Smooth muscle cell (in vitro differentiated cells): Measurements from ENCODE around the gene CRLF3. TPM values are rescaled to one million over a fixed set of nuclear protein-coding genes. Genes with fewer than 3 reads are reported as not detected.
A peak's percentile ranks its signal among the peaks of the same experiment; 100 is the strongest.

Experiments used
- DNase-seq: peaks from one replicate; lab custom pipeline; 2025; ENCODE audit not compliant: unreplicated experiment; lab: John Stamatoyannopoulos, UW
- H2AFZ ChIP-seq: fragments of 200-600 bp; sonication (generic); 2 replicates; pipeline ENCODE4 v1.6.0; 2016; ENCODE audit warnings: antibody characterized with exemption, low read depth, mild to moderate bottlenecking
- H3F3A ChIP-seq: fragments of 200-600 bp; sonication (generic); 2 replicates; pipeline ENCODE4 v1.6.0; 2017; ENCODE audit warnings: antibody characterized with exemption, low read depth
- H3K27ac ChIP-seq: fragments of 200-600 bp; sonication (generic); 2 replicates; pipeline ENCODE4 v1.5.1; 2016; ENCODE audit warnings: low read depth, mild to moderate bottlenecking
- H3K27me3 ChIP-seq: fragments of 200-600 bp; sonication (generic); 2 replicates; pipeline ENCODE4 v1.6.1; 2016; ENCODE audit warnings: low read depth, mild to moderate bottlenecking
- H3K36me3 ChIP-seq: fragments of 200-600 bp; sonication (generic); 2 replicates; pipeline ENCODE4 v1.5.1; 2016; ENCODE audit warnings: low read depth
- H3K4me1 ChIP-seq: fragments of 200-600 bp; sonication (generic); 2 replicates; pipeline ENCODE4 v1.5.1; 2016; ENCODE audit warnings: low read depth
- H3K4me2 ChIP-seq: fragments of 200-600 bp; sonication (generic); 2 replicates; pipeline ENCODE4 v1.6.0; 2016; ENCODE audit warnings: mild to moderate bottlenecking
- H3K4me3 ChIP-seq: fragments of 200-600 bp; sonication (generic); 2 replicates; pipeline ENCODE4 v1.5.1; 2016; ENCODE audit warnings: mild to moderate bottlenecking
- H3K79me2 ChIP-seq: fragments of 200-600 bp; sonication (generic); 2 replicates; pipeline ENCODE4 v1.6.0; 2016; ENCODE audit warnings: low read depth, mild to moderate bottlenecking
- H3K9ac ChIP-seq: fragments of 200-600 bp; sonication (generic); 2 replicates; pipeline ENCODE4 v1.6.0; 2016; ENCODE audit warnings: low read depth
- H3K9me3 ChIP-seq: fragments of 200-600 bp; sonication (generic); replicated peaks from 2 replicates; pipeline ENCODE4 v1.5.1; 2016; ENCODE audit warnings: low read depth
- H4K20me1 ChIP-seq: fragments of 200-600 bp; sonication (generic); 2 replicates; pipeline ENCODE4 v1.6.0; 2016; ENCODE audit warnings: low read depth
- WGBS: methylation state at CpG from one replicate; pipeline ENCODE4 v1.1.7; 2016; ENCODE audit warnings: low lambda C conversion rate; 5-methylcytosine and 5-hydroxymethylcytosine counted together
- polyA plus RNA-seq: library from polyadenylated mRNA; unstranded; fragments of >200 nt; fragmentation: Nextera tagmentation; extraction: Ambion mirVana; gene quantifications from 2 replicates; pipeline ENCODE4 v1.2.1, GENCODE V29; 2016
- total RNA-seq: library from RNA; depleted of rRNA; stranded (reverse); fragments of >200 nt; gene quantifications from 2 replicates; pipeline ENCODE4 v1.2.3, GENCODE V29; 2014
- TF ChIP-seq, protein P1 (sequence below): fragments of 200-600 bp; sonication (generic); IDR thresholded peaks from 2 replicates; pipeline ENCODE4 v1.5.1; 2017; ENCODE audit warnings: borderline replicate concordance, mild to moderate bottlenecking, antibody characterized with exemption; ENCODE audit not compliant: insufficient read depth, poor library complexity, severe bottlenecking

CRLF3 gene
- total and polyA plus RNA-seq, 2 experiments from 2014 or later = 5.8 to 8.1 TPM

- Histone ChIP-seq H3K4me3 (no peak overlapping the region), H2AFZ (no peak overlapping the region), H3F3A (no peaks in the 10 kb centered on the region), H3K36me3 (no peaks in the 10 kb centered on the region), H3K4me2 (no peak overlapping the region), H3K4me1 (peaks cover 2% of the 10 kb centered on the region), H3K79me2 (peaks cover 4% of the 10 kb centered on the region), H3K9me3 (no peaks in the 10 kb centered on the region), H3K27me3 (no peaks in the 10 kb centered on the region), H4K20me1 (no peaks in the 10 kb centered on the region), H3K9ac (no peak overlapping the region), H3K27ac (no peak overlapping the region)
- DNase-seq = no peak
- TF ChIP-seq, protein P1, sequence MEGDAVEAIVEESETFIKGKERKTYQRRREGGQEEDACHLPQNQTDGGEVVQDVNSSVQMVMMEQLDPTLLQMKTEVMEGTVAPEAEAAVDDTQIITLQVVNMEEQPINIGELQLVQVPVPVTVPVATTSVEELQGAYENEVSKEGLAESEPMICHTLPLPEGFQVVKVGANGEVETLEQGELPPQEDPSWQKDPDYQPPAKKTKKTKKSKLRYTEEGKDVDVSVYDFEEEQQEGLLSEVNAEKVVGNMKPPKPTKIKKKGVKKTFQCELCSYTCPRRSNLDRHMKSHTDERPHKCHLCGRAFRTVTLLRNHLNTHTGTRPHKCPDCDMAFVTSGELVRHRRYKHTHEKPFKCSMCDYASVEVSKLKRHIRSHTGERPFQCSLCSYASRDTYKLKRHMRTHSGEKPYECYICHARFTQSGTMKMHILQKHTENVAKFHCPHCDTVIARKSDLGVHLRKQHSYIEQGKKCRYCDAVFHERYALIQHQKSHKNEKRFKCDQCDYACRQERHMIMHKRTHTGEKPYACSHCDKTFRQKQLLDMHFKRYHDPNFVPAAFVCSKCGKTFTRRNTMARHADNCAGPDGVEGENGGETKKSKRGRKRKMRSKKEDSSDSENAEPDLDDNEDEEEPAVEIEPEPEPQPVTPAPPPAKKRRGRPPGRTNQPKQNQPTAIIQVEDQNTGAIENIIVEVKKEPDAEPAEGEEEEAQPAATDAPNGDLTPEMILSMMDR = no peak
- 98% methylated on average over 5 of the region's 5 CpGs for WGBS
Measured at GRCh38 chr17:30838202-30838807, 13.8 kb upstream of the CRLF3 start.

DNA sequence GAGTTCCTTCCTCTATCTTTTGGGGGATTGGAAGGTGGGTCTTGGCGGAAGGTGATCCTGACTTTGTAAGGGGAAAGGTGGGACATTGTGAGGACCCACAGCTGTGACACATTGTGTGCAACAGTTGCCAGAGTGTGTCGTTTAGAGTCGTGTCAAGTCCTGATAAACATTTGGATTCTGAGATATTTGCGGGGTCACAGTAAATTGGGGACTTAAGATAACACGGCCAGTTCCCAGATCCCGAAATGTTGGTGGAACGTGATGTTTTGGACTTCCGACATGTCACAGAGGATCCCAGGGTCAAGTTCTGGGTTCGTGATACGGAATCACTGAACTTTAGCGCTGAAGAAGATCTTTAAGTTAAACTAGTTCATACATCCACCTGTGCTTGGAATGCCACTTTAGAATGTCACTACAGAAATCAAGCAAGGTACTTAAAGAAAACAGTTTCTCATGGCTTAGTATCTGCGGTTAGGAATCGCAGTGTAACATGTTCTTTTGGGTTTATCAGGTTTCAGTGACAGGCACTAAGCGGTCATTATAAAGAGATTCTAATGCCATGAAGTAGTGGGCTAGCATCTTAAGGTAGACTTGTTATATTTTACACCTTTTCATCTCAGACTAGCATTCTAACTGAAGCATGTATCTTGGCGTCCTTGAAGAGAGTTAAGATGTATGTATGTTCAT is 8.1 kb upstream of the CRLF3 start:
- Histone ChIP-seq H4K20me1 (no peaks in the 10 kb centered on the region), H3K9me3 (no peaks in the 10 kb centered on the region), H3K4me2 (peak overlapping the region; percentile 92), H3K79me2 (peaks cover 15% of the 10 kb centered on the region), H3K9ac (peak overlapping the region; percentile 79), H3F3A (no peaks in the 10 kb centered on the region), H3K36me3 (no peaks in the 10 kb centered on the region), H3K27me3 (no peaks in the 10 kb centered on the region), H3K4me3 (peak overlapping the region; percentile 80), H2AFZ (peak overlapping the region; percentile 99), H3K27ac (no peak overlapping the region), H3K4me1 (peaks cover 14% of the 10 kb centered on the region)
- 8% methylated on average over 15 of the region's 15 CpGs for WGBS
- TF ChIP-seq, protein P1 = no peak
- no peak for DNase-seq

GRCh38 chr17:30831663-30832437 is 7.4 kb upstream of the CRLF3 start, which contains the start of gene ATAD5:
ATAD5 (plus strand) TSS chr17:30831966; CDS start chr17:30832348, 382 bp downstream.
- Histone ChIP-seq H3K9ac (peak within 1 kb of the TSS; percentile 79), H3F3A (no peaks in the 10 kb centered on the region), H2AFZ (peak within 1 kb of the TSS; percentile 99), H3K27me3 (no peaks in the 10 kb centered on the region), H3K4me1 (peaks cover 14% of the 10 kb centered on the region), H3K4me2 (peak within 1 kb of the TSS; percentile 92), H4K20me1 (no peaks in the 10 kb centered on the region), H3K79me2 (peaks cover 15% of the 10 kb centered on the region), H3K9me3 (no peaks in the 10 kb centered on the region), H3K27ac (no peak within 1 kb of the TSS), H3K36me3 (no peaks in the 10 kb centered on the region), H3K4me3 (peak within 1 kb of the TSS; percentile 80)
- WGBS = 1% methylated on average over 59 of the region's 59 CpGs
- TF ChIP-seq, protein P1 = no peak
- DNase-seq = peak; percentile 41
